ENCODE results near the gene PNKP.

The PNKP gene

GRCh38 chr19:49832556-49832955 is 34.8 kb downstream of the PNKP start:
- no peak overlapping the region for H2BK120ac ChIP-seq (ENCODE audit: low read depth, low read length)
- no peak overlapping the region for H4K91ac ChIP-seq (ENCODE audit: low read depth, low read length, poor library complexity)
- peaks cover 57 to 95% of the 10 kb centered on the region in 2 donors for H3K36me3 ChIP-seq (replicated peaks in 1 of 2; ENCODE audit: control insufficient read depth in 2 of 2, insufficient read depth in 2 of 2, low read length in 2 of 2)
- H3K9ac ChIP-seq (ENCODE audit: low read depth, low read length, poor library complexity): no peak overlapping the region
- peaks cover 11% of the 10 kb centered on the region for H3K79me1 ChIP-seq (ENCODE audit: low read depth, low read length)
- H3K27me3 ChIP-seq (ENCODE audit: control insufficient read depth in 3 of 3, insufficient read depth in 3 of 3, low read depth in 1 of 3, low read length in 3 of 3): no peaks in the 10 kb centered on the region
- no peak overlapping the region for H3K18ac ChIP-seq (ENCODE audit: low read length)
- H2AFZ ChIP-seq (ENCODE audit: low read length): no peak overlapping the region
- no peak overlapping the region for H3K4ac ChIP-seq (ENCODE audit: low read length)
- no peak overlapping the region for H2BK12ac ChIP-seq (ENCODE audit: low read length)
- H2BK15ac ChIP-seq (ENCODE audit: low read length): no peak overlapping the region
- no peak overlapping the region for H3K14ac ChIP-seq (ENCODE audit: low read length)
- H3K4me3 ChIP-seq (ENCODE audit: low read length in 2 of 2): no peak overlapping the region
- DNase-seq (ENCODE audit: low spot score): no peak
- H3K23ac ChIP-seq (ENCODE audit: low read depth, low read length, poor library complexity): no peak overlapping the region
- no peak overlapping the region for H4K8ac ChIP-seq (ENCODE audit: low read depth, low read length)
- no CpG with 5 or more reads among the region's 9 CpGs for WGBS, 2 donors (ENCODE audit: extremely low coverage in 2 of 2, insufficient read length in 2 of 2, insufficient replicate concordance in 1 of 2)
- H2BK5ac ChIP-seq (ENCODE audit: low read length): no peak overlapping the region
- H3K9me3 ChIP-seq (replicated peaks in 1 of 2; ENCODE audit: control insufficient read depth in 2 of 2, insufficient read depth in 1 of 2, low read depth in 1 of 2, low read length in 2 of 2): no peaks in the 10 kb centered on the region
- no peak overlapping the region for H2AK5ac ChIP-seq (ENCODE audit: low read depth, low read length)
- H3K27ac ChIP-seq (replicated peaks; ENCODE audit: low read length): no peak overlapping the region
- no peaks in the 10 kb centered on the region for H3K4me1 ChIP-seq (ENCODE audit: control insufficient read depth in 2 of 2, insufficient read depth in 1 of 2, low read depth in 1 of 2, low read length in 2 of 2)
- no peak overlapping the region for H3K4me2 ChIP-seq (ENCODE audit: insufficient read depth, low read length, poor library complexity, severe bottlenecking)

GRCh38 chr19:49831592-49831991 is 35.8 kb downstream of the PNKP start:
- Histone ChIP-seq H3K4me2 (ENCODE audit: insufficient read depth, low read length, poor library complexity, severe bottlenecking) (no peak overlapping the region), H2AFZ (ENCODE audit: low read length) (no peak overlapping the region), H3K4me1 (ENCODE audit: control insufficient read depth in 2 of 2, insufficient read depth in 1 of 2, low read depth in 1 of 2, low read length in 2 of 2) (no peaks in the 10 kb centered on the region), H3K4ac (ENCODE audit: low read length) (no peak overlapping the region), H3K9me3 (replicated peaks in 1 of 2; ENCODE audit: control insufficient read depth in 2 of 2, insufficient read depth in 1 of 2, low read depth in 1 of 2, low read length in 2 of 2) (no peaks in the 10 kb centered on the region), H3K23ac (ENCODE audit: low read depth, low read length, poor library complexity) (peak overlapping the region; percentile 31), H3K27ac (replicated peaks; ENCODE audit: low read length) (no peak overlapping the region), H2BK5ac (ENCODE audit: low read length) (no peak overlapping the region), H4K8ac (ENCODE audit: low read depth, low read length) (no peak overlapping the region), H3K14ac (ENCODE audit: low read length) (no peak overlapping the region), H2BK15ac (ENCODE audit: low read length) (no peak overlapping the region), H3K4me3 (ENCODE audit: low read length in 2 of 2) (no peak overlapping the region), H3K27me3 (ENCODE audit: control insufficient read depth in 3 of 3, insufficient read depth in 3 of 3, low read depth in 1 of 3, low read length in 3 of 3) (no peaks in the 10 kb centered on the region), H4K91ac (ENCODE audit: low read depth, low read length, poor library complexity) (no peak overlapping the region), H3K9ac (ENCODE audit: low read depth, low read length, poor library complexity) (no peak overlapping the region), H3K79me1 (ENCODE audit: low read depth, low read length) (peaks cover 19% of the 10 kb centered on the region), H3K18ac (ENCODE audit: low read length) (no peak overlapping the region), H2AK5ac (ENCODE audit: low read depth, low read length) (no peak overlapping the region), H2BK12ac (ENCODE audit: low read length) (no peak overlapping the region), H2BK120ac (ENCODE audit: low read depth, low read length) (no peak overlapping the region), H3K36me3 (replicated peaks in 1 of 2; ENCODE audit: control insufficient read depth in 2 of 2, insufficient read depth in 2 of 2, low read length in 2 of 2) (peaks cover 54 to 95% of the 10 kb centered on the region in 2 donors)
- no peak for DNase-seq (ENCODE audit: low spot score)
- no CpG with 5 or more reads among the region's 8 CpGs for WGBS, 2 donors (ENCODE audit: extremely low coverage in 2 of 2, insufficient read length in 2 of 2, insufficient replicate concordance in 1 of 2)

- Histone ChIP-seq H2AFZ (ENCODE audit: low read length) (no peak overlapping the region), H3K4me1 (ENCODE audit: control insufficient read depth in 2 of 2, insufficient read depth in 1 of 2, low read depth in 1 of 2, low read length in 2 of 2) (no peaks in the 10 kb centered on the region), H3K36me3 (replicated peaks in 1 of 2; ENCODE audit: control insufficient read depth in 2 of 2, insufficient read depth in 2 of 2, low read length in 2 of 2) (peaks cover 55 to 95% of the 10 kb centered on the region in 2 donors), H3K27me3 (ENCODE audit: control insufficient read depth in 3 of 3, insufficient read depth in 3 of 3, low read depth in 1 of 3, low read length in 3 of 3) (no peaks in the 10 kb centered on the region), H3K4ac (ENCODE audit: low read length) (no peak overlapping the region), H3K23ac (ENCODE audit: low read depth, low read length, poor library complexity) (no peak overlapping the region), H4K8ac (ENCODE audit: low read depth, low read length) (no peak overlapping the region), H2BK12ac (ENCODE audit: low read length) (no peak overlapping the region), H3K4me2 (ENCODE audit: insufficient read depth, low read length, poor library complexity, severe bottlenecking) (no peak overlapping the region), H3K18ac (ENCODE audit: low read length) (no peak overlapping the region), H3K79me1 (ENCODE audit: low read depth, low read length) (peaks cover 24% of the 10 kb centered on the region), H2AK5ac (ENCODE audit: low read depth, low read length) (no peak overlapping the region), H4K91ac (ENCODE audit: low read depth, low read length, poor library complexity) (no peak overlapping the region), H3K27ac (replicated peaks; ENCODE audit: low read length) (no peak overlapping the region), H3K9ac (ENCODE audit: low read depth, low read length, poor library complexity) (no peak overlapping the region), H3K4me3 (ENCODE audit: low read length in 2 of 2) (no peak overlapping the region), H3K9me3 (replicated peaks in 1 of 2; ENCODE audit: control insufficient read depth in 2 of 2, insufficient read depth in 1 of 2, low read depth in 1 of 2, low read length in 2 of 2) (no peaks in the 10 kb centered on the region), H2BK120ac (ENCODE audit: low read depth, low read length) (no peak overlapping the region), H3K14ac (ENCODE audit: low read length) (no peak overlapping the region), H2BK5ac (ENCODE audit: low read length) (peak overlapping the region; percentile 60), H2BK15ac (ENCODE audit: low read length) (no peak overlapping the region)
- WGBS, 2 donors (ENCODE audit: extremely low coverage in 2 of 2, insufficient read length in 2 of 2, insufficient replicate concordance in 1 of 2): no CpG with 5 or more reads among the region's 12 CpGs
- DNase-seq (ENCODE audit: low spot score): no peak
Observed at GRCh38 chr19:49830766-49831165, 36.6 kb downstream of the PNKP start.

GRCh38 chr19:49829721-49830120 is 37.7 kb downstream of the PNKP start:
- Histone ChIP-seq H3K9me3 (replicated peaks in 1 of 2; ENCODE audit: control insufficient read depth in 2 of 2, insufficient read depth in 1 of 2, low read depth in 1 of 2, low read length in 2 of 2) (no peaks in the 10 kb centered on the region), H3K27ac (replicated peaks; ENCODE audit: low read length) (no peak overlapping the region), H3K18ac (ENCODE audit: low read length) (no peak overlapping the region), H2BK120ac (ENCODE audit: low read depth, low read length) (no peak overlapping the region), H4K8ac (ENCODE audit: low read depth, low read length) (no peak overlapping the region), H2BK15ac (ENCODE audit: low read length) (no peak overlapping the region), H3K4me2 (ENCODE audit: insufficient read depth, low read length, poor library complexity, severe bottlenecking) (no peak overlapping the region), H3K4me1 (ENCODE audit: control insufficient read depth in 2 of 2, insufficient read depth in 1 of 2, low read depth in 1 of 2, low read length in 2 of 2) (no peaks in the 10 kb centered on the region), H3K79me1 (ENCODE audit: low read depth, low read length) (peaks cover 24% of the 10 kb centered on the region), H2BK12ac (ENCODE audit: low read length) (no peak overlapping the region), H2AK5ac (ENCODE audit: low read depth, low read length) (no peak overlapping the region), H3K23ac (ENCODE audit: low read depth, low read length, poor library complexity) (no peak overlapping the region), H2BK5ac (ENCODE audit: low read length) (no peak overlapping the region), H3K14ac (ENCODE audit: low read length) (no peak overlapping the region), H4K91ac (ENCODE audit: low read depth, low read length, poor library complexity) (no peak overlapping the region), H3K9ac (ENCODE audit: low read depth, low read length, poor library complexity) (no peak overlapping the region), H3K4ac (ENCODE audit: low read length) (no peak overlapping the region), H3K27me3 (ENCODE audit: control insufficient read depth in 3 of 3, insufficient read depth in 3 of 3, low read depth in 1 of 3, low read length in 3 of 3) (no peaks in the 10 kb centered on the region), H2AFZ (ENCODE audit: low read length) (no peak overlapping the region), H3K4me3 (ENCODE audit: low read length in 2 of 2) (no peak overlapping the region), H3K36me3 (replicated peaks in 1 of 2; ENCODE audit: control insufficient read depth in 2 of 2, insufficient read depth in 2 of 2, low read length in 2 of 2) (peaks cover 49 to 89% of the 10 kb centered on the region in 2 donors)
- no peak for DNase-seq (ENCODE audit: low spot score)
- no CpG with 5 or more reads among the region's 18 CpGs for WGBS, 2 donors (ENCODE audit: extremely low coverage in 2 of 2, insufficient read length in 2 of 2, insufficient replicate concordance in 1 of 2)

Measured in neuronal stem cell (in vitro differentiated cells).